Spleen (tissue), 11 donors: ENCODE data around the gene NPAS2. TPM values are rescaled to one million over a fixed set of nuclear protein-coding genes. Genes with fewer than 3 reads are reported as not detected.

ENCODE experiments used
- DNase-seq: peaks from one replicate; pipeline ENCODE4 v3.0.0-alpha.2; 2020
- H3K27ac ChIP-seq, 8 donors: fragments of 200-600 bp; sonication (generic) in 7 of 8; 1 replicate in 4 of 8; 2 replicates in 4 of 8; pipeline versions ENCODE4 v1.5.0 to v1.8.0; 2016 to 2021; ENCODE audit warnings: inconsistent platforms in 4 of 8, mild to moderate bottlenecking in 4 of 8, moderate library complexity in 1 of 8
- H3K27me3 ChIP-seq, 7 donors: fragments of 200-600 bp; sonication (generic) in 6 of 7; replicated peaks in 1 of 7; 1 replicate in 4 of 7; 2 replicates in 3 of 7; pipeline versions ENCODE4 v1.5.0 to v1.8.0; 2016 to 2021; ENCODE audit warnings: inconsistent platforms in 3 of 7, mild to moderate bottlenecking in 1 of 7
- H3K36me3 ChIP-seq, 6 donors: fragments of 200-600 bp; sonication (generic) in 5 of 6; 1 replicate in 4 of 6; 2 replicates in 2 of 6; pipeline versions ENCODE4 v1.5.0 to v1.8.0; 2016 to 2021; ENCODE audit warnings: inconsistent platforms in 2 of 6
- H3K4me1 ChIP-seq, 6 donors: fragments of 200-600 bp; sonication (generic) in 5 of 6; 1 replicate in 3 of 6; 2 replicates in 3 of 6; pipeline versions ENCODE4 v1.5.0 to v1.8.0; 2016 to 2021; ENCODE audit warnings: inconsistent platforms in 3 of 6
- H3K4me3 ChIP-seq, 8 donors: fragments of 200-600 bp; sonication (generic) in 7 of 8; 1 replicate in 4 of 8; 2 replicates in 4 of 8; pipeline versions ENCODE4 v1.5.0 to v1.8.0; 2016 to 2021; ENCODE audit warnings: inconsistent platforms in 4 of 8, mild to moderate bottlenecking in 4 of 8, moderate library complexity in 2 of 8
- H3K9me3 ChIP-seq, 8 donors: fragments of 200-600 bp; sonication (generic) in 7 of 8; 1 replicate in 4 of 8; 2 replicates in 4 of 8; pipeline versions ENCODE4 v1.5.0 to v1.8.0; 2016 to 2021; ENCODE audit warnings: inconsistent platforms in 4 of 8
- CTCF ChIP-seq, 11 experiments: fragments of 200-600 bp in 7 of 11; fragments of 450-650 bp in 4 of 11; sonication (generic) in 4 of 11; IDR thresholded peaks in 8 of 11; conservative IDR thresholded peaks in 3 of 11; 1 replicate in 7 of 11; 2 replicates in 4 of 11; pipeline versions ENCODE4 v1.4.0 to v1.8.0; 2016 to 2021; ENCODE audit warnings: antibody characterized with exemption in 11 of 11, inconsistent platforms in 4 of 11, mild to moderate bottlenecking in 1 of 11
- POLR2A ChIP-seq, 3 donors: fragments of 450-650 bp; IDR thresholded peaks; one replicate each; pipeline ENCODE4 v1.5.1; 2017; ENCODE audit warnings: antibody characterized with exemption in 3 of 3, mild to moderate bottlenecking in 1 of 3
- POLR2AphosphoS5 ChIP-seq, 3 donors: sonication (generic); formaldehyde crosslinking; IDR thresholded peaks; one replicate each; pipeline ENCODE4 v1.5.1; 2017; ENCODE audit warnings: antibody characterized with exemption in 3 of 3
- WGBS, 5 donors: extraction: QIAGEN DNeasy Blood & Tissue Kit in 3 of 5; methylation state at CpG; one replicate each; pipeline versions ENCODE4 v1.1.5 to v1.1.7; 2013 to 2018; 5-methylcytosine and 5-hydroxymethylcytosine counted together
- intact Hi-C: fragments of 100-400 bp; cut with DNase I; formaldehyde crosslinking; loops from one replicate; pipeline ENCODE4 v1.15.0; 2023; ENCODE audit warnings: low total_unique reads
- polyA plus RNA-seq, 3 donors: library from polyadenylated mRNA; stranded (reverse); fragments of 200-250 nt; gene quantifications; one replicate each; pipeline ENCODE4 v1.2.1, GENCODE V29; 2013
- total RNA-seq, 7 donors: library from RNA; depleted of rRNA in 3 of 7; stranded (reverse); fragments of >200 nt in 3 of 7; fragmentation: NEBNext Ultra II Directional in 4 of 7; extraction: Animal tissue kit (Norgen Biotek cat#: 25700) in 4 of 7; gene quantifications; one replicate each; pipeline versions ENCODE4 v1.1.0 to v1.2.1, GENCODE V29; 2016 to 2021
- donor health status: healthy with polysubstance abuse.
- donor health status: DM: no; HTN: no; CAD: no; lungs with moderate emphysema.
- donor health status: DM: no; HTN: no; CAD: no.
- donor health status: Bipolar disorder and iron deficiency.
- donor health status: healthy.
- donor health status: DM: no; HTN: no; CAD: no.
- donor health status: DM: yes; HTN: yes; CAD: no.

NPAS2 gene
- total and polyA plus RNA-seq, 10 donors: 2.4 to 24.1 (median 8.4) TPM

- 85 to 97% (median 95%) methylated on average over 11 to 12 of the region's 12 CpGs for WGBS, 5 donors
- H3K27me3 ChIP-seq: no peaks in the 10 kb centered on the region
- peaks cover 0 to 3% (median 0%) of the 10 kb centered on the region in 6 donors for H3K4me1 ChIP-seq
- peak; percentile 29 for DNase-seq
- no peak for TF ChIP-seq POLR2AphosphoS5 (IDR thresholded peaks at IDR 0.05)
- no peak for TF ChIP-seq CTCF (IDR thresholded peaks at IDR 0.05 in 8 of 11, conservative IDR thresholded peaks at IDR 0.05 in 3 of 11)
- no peak for TF ChIP-seq POLR2A (IDR thresholded peaks at IDR 0.05)
- H3K4me3 ChIP-seq: no peak overlapping the region
- no peaks in the 10 kb centered on the region for H3K36me3 ChIP-seq
- intact Hi-C loops: no loop called here
- no peaks in the 10 kb centered on the region for H3K9me3 ChIP-seq
- H3K27ac ChIP-seq: no peak overlapping the region
Measured at GRCh38 chr2:100962366-100963025, 142.6 kb downstream of the NPAS2 start.

- Histone ChIP-seq H3K4me3 (no peak overlapping the region), H3K36me3 (peaks cover 0 to under 1% (median 0%) of the 10 kb centered on the region in 6 donors), H3K4me1 (no peaks in the 10 kb centered on the region), H3K9me3 (no peaks in the 10 kb centered on the region), H3K27me3 (no peaks in the 10 kb centered on the region), H3K27ac (no peak overlapping the region)
- TF ChIP-seq CTCF (IDR thresholded peaks at IDR 0.05 in 8 of 11, conservative IDR thresholded peaks at IDR 0.05 in 3 of 11) (no peak), POLR2AphosphoS5 (IDR thresholded peaks at IDR 0.05) (no peak), POLR2A (IDR thresholded peaks at IDR 0.05) (no peak)
- intact Hi-C loops: no loop called here
- 85 to 95% (median 89%) methylated on average over 4 of the region's 4 CpGs for WGBS, 5 donors
- peak; percentile 54 for DNase-seq
Measured at GRCh38 chr2:100963026-100963375, 143.1 kb downstream of the NPAS2 start.

GRCh38 chr2:100964222-100964621 lies 144.3 kb downstream of the NPAS2 start:
- peak; percentile 56 for DNase-seq
- Histone ChIP-seq H3K36me3 (peaks cover 0 to 13% (median 0%) of the 10 kb centered on the region in 6 donors), H3K9me3 (no peaks in the 10 kb centered on the region), H3K27ac (no peak overlapping the region), H3K4me3 (no peak overlapping the region), H3K4me1 (no peaks in the 10 kb centered on the region), H3K27me3 (no peaks in the 10 kb centered on the region)
- intact Hi-C loops: no loop called here
- 65 to 74% (median 68%) methylated on average over 12 of the region's 12 CpGs for WGBS, 5 donors
- no peak for TF ChIP-seq CTCF (IDR thresholded peaks at IDR 0.05 in 8 of 11, conservative IDR thresholded peaks at IDR 0.05 in 3 of 11)

GRCh38 chr2:100964681-100965169 lies 144.8 kb downstream of the NPAS2 start:
- intact Hi-C loops: no loop called here
- H3K27ac ChIP-seq: no peak overlapping the region
- 78 to 92% (median 83%) methylated on average over 11 of the region's 11 CpGs for WGBS, 5 donors
- no peak overlapping the region for H3K4me3 ChIP-seq
- TF ChIP-seq CTCF (IDR thresholded peaks at IDR 0.05 in 8 of 11, conservative IDR thresholded peaks at IDR 0.05 in 3 of 11): no peak
- TF ChIP-seq POLR2A (IDR thresholded peaks at IDR 0.05): no peak
- no peaks in the 10 kb centered on the region for H3K27me3 ChIP-seq
- H3K9me3 ChIP-seq: no peaks in the 10 kb centered on the region
- H3K36me3 ChIP-seq: peaks cover 0 to 17% (median 0%) of the 10 kb centered on the region in 6 donors
- peak; percentile 15 for DNase-seq
- H3K4me1 ChIP-seq: no peaks in the 10 kb centered on the region
